Measurements from ENCODE around the gene BMPER. TPM values are rescaled to one million over a fixed set of nuclear protein-coding genes. Genes with fewer than 3 reads are reported as not detected.

BMPER gene
- total RNA-seq, 1 experiment from 2014 or later: not detected

- Histone ChIP-seq H3K27me3 (ENCODE audit: control insufficient read depth, insufficient read depth, low read length) (no peaks in the 10 kb centered on the region), H3K4me1 (ENCODE audit: control insufficient read depth, insufficient read depth, low read length) (no peaks in the 10 kb centered on the region), H3K27ac (ENCODE audit: low read length) (no peak overlapping the region), H3K4me3 (ENCODE audit: low read depth in 2 of 2, low read length in 2 of 2) (no peak overlapping the region), H3K36me3 (ENCODE audit: control insufficient read depth, insufficient read depth, low read length) (no peaks in the 10 kb centered on the region), H3K9me3 (ENCODE audit: control insufficient read depth, insufficient read depth, low read depth, low read length) (no peaks in the 10 kb centered on the region)
- intact Hi-C loops (cut with micrococcal nuclease; ENCODE audit: unreplicated experiment) (no loop called here), in situ Hi-C loops (cut with HindIII; ENCODE audit: low pct_unique_long_range_greater_than_20kb, low sequenced_read_pairs) (no loop called here)
- ChIA-PET POLR2A (no interaction called here), CTCF (no interaction called here)
- ATAC-seq (no peak), DNase-seq (ENCODE audit: low read depth, low spot score) (no peak)
- TF ChIP-seq REST (IDR thresholded peaks at IDR 0.05; ENCODE audit: insufficient read depth in 1 of 2, low read depth in 2 of 2, low read length in 1 of 2) (no peak), TCF7L2 (IDR thresholded peaks at IDR 0.05; ENCODE audit: low read depth, low read length) (no peak), POLR2AphosphoS5 (IDR thresholded peaks at IDR 0.05; ENCODE audit: low read depth, low read length) (no peak), SIN3A (IDR thresholded peaks at IDR 0.05; ENCODE audit: borderline replicate concordance, insufficient read depth, low read depth, low read length) (no peak), CTCF (IDR thresholded peaks at IDR 0.05) (no peak)
- no TSS peak for BruUV-seq (replicated peaks)
Measured at GRCh38 chr7:33973231-33974015, 68.1 kb downstream of the BMPER start.

- POLR2A ChIA-PET: no interaction called here
Measured at GRCh38 chr7:33979300-33979806, 74.0 kb downstream of the BMPER start.

More at GRCh38 chr7:33979300-33979806, 74.0 kb downstream of the BMPER start:
- BruUV-seq (replicated peaks): no TSS peak
- intact Hi-C loops (cut with micrococcal nuclease; ENCODE audit: unreplicated experiment): no loop called here
- no peaks in the 10 kb centered on the region for H3K4me1 ChIP-seq (ENCODE audit: control insufficient read depth, insufficient read depth, low read length)
- no peaks in the 10 kb centered on the region for H3K9me3 ChIP-seq (ENCODE audit: control insufficient read depth, insufficient read depth, low read depth, low read length)
- TF ChIP-seq REST (IDR thresholded peaks at IDR 0.05; ENCODE audit: insufficient read depth in 1 of 2, low read depth in 2 of 2, low read length in 1 of 2): no peak
- TF ChIP-seq SIN3A (IDR thresholded peaks at IDR 0.05; ENCODE audit: borderline replicate concordance, insufficient read depth, low read depth, low read length): no peak
- no peak for TF ChIP-seq POLR2AphosphoS5 (IDR thresholded peaks at IDR 0.05; ENCODE audit: low read depth, low read length)
- no peak for TF ChIP-seq TCF7L2 (IDR thresholded peaks at IDR 0.05; ENCODE audit: low read depth, low read length)
- no peak for TF ChIP-seq CTCF (IDR thresholded peaks at IDR 0.05)
- ATAC-seq (no peak), DNase-seq (ENCODE audit: low read depth, low spot score) (no peak)
- H3K27me3 ChIP-seq (ENCODE audit: control insufficient read depth, insufficient read depth, low read length): no peaks in the 10 kb centered on the region
- no peak overlapping the region for H3K4me3 ChIP-seq (ENCODE audit: low read depth in 2 of 2, low read length in 2 of 2)
- no peaks in the 10 kb centered on the region for H3K36me3 ChIP-seq (ENCODE audit: control insufficient read depth, insufficient read depth, low read length)
- CTCF ChIA-PET: no interaction called here
- no peak overlapping the region for H3K27ac ChIP-seq (ENCODE audit: low read length)
- in situ Hi-C loops (cut with HindIII; ENCODE audit: low pct_unique_long_range_greater_than_20kb, low sequenced_read_pairs): no loop called here
